SU-DHL-6 (cell line): ENCODE results near the gene OSBP.

Experiments
- H2AFZ ChIP-seq: fragments of 200-600 bp; sonication (generic); 2 replicates; pipeline ENCODE4 v1.6.1; 2014; ENCODE audit warnings: low read depth, mild to moderate bottlenecking, moderate library complexity, mixed read lengths, antibody characterized with exemption, low read length; ENCODE audit not compliant: severe bottlenecking
- H3F3A ChIP-seq: fragments of 200-600 bp; shearing (Covaris generic); 2 replicates; pipeline ENCODE4 v1.6.0; 2016; ENCODE audit warnings: antibody characterized with exemption, mild to moderate bottlenecking; ENCODE audit not compliant: insufficient read depth
- H3K27ac ChIP-seq: fragments of 200-600 bp; sonication (generic); 2 replicates; pipeline ENCODE4 v1.5.1; 2016; ENCODE audit warnings: low read depth, mild to moderate bottlenecking, low read length, moderate library complexity, mixed read lengths
- H3K27me3 ChIP-seq: fragments of 200-600 bp; sonication (generic), shearing (Covaris generic); 2 replicates; pipeline ENCODE4 v1.6.0; 2014; ENCODE audit warnings: mild to moderate bottlenecking, low read length
- H3K36me3 ChIP-seq: fragments of 200-600 bp; sonication (generic); 2 replicates; pipeline ENCODE4 v1.6.1; 2014; ENCODE audit warnings: mild to moderate bottlenecking, low read length, mixed read lengths
- H3K4me2 ChIP-seq: fragments of 300-600, 200-600 bp; shearing (Covaris generic), sonication (generic); 2 replicates; pipeline ENCODE4 v1.6.0; 2014; ENCODE audit warnings: low read length, low read depth, mild to moderate bottlenecking; ENCODE audit not compliant: poor library complexity, severe bottlenecking
- H3K4me3 ChIP-seq: fragments of 200-600 bp; sonication (generic); 2 replicates; pipeline ENCODE4 v1.5.1; 2014; ENCODE audit warnings: antibody characterized with exemption, low read length, mild to moderate bottlenecking, mixed read lengths; ENCODE audit not compliant: insufficient read depth, poor library complexity, severe bottlenecking
- H3K79me2 ChIP-seq: fragments of 200-600 bp; sonication (generic); 2 replicates; pipeline ENCODE4 v1.6.1; 2014; ENCODE audit warnings: mild to moderate bottlenecking, low read length, moderate library complexity; ENCODE audit not compliant: insufficient read depth
- H3K9ac ChIP-seq: fragments of 200-600 bp; sonication (generic); 2 replicates; pipeline ENCODE4 v1.7.0; 2014; ENCODE audit warnings: mild to moderate bottlenecking, low read length
- H3K9me2 ChIP-seq: fragments of 200-600 bp; sonication (generic); replicated peaks from 2 replicates; pipeline ENCODE4 v1.6.1; 2014; ENCODE audit warnings: low read length; ENCODE audit not compliant: insufficient read depth
- H3K9me3 ChIP-seq: fragments of 200-600 bp; sonication (generic); 2 replicates; pipeline ENCODE4 v1.6.1; 2014; ENCODE audit warnings: low read length, mixed read lengths; ENCODE audit not compliant: insufficient read depth
- H4K20me1 ChIP-seq: fragments of 200-600 bp; sonication (generic); 2 replicates; pipeline ENCODE4 v1.6.1; 2014; ENCODE audit warnings: low read depth, mild to moderate bottlenecking, antibody characterized with exemption, low read length, moderate library complexity, mixed read lengths
- EZH2phosphoT487 ChIP-seq: fragments of 200-600 bp; sonication (generic), shearing (Covaris generic); conservative IDR thresholded peaks from 2 replicates; pipeline ENCODE4 v1.6.1; 2018; ENCODE audit warnings: mild to moderate bottlenecking, antibody characterized with exemption, low read length, moderate library complexity, mixed read lengths
- TF ChIP-seq, protein P1 (sequence below): fragments of 200-600 bp; sonication (generic); IDR thresholded peaks from one replicate; pipeline ENCODE4 v1.5.1; 2017; ENCODE audit warnings: antibody characterized with exemption, mild to moderate bottlenecking, low read length, moderate library complexity; ENCODE audit not compliant: insufficient read depth, poor library complexity, severe bottlenecking

OSBP gene

GRCh38 chr11:59615637-59616395 is at the start of gene OSBP:
Gene OSBP, minus strand, starts transcription at chr11:59615774. Its CDS starts 110 bp downstream, at chr11:59615664.
- Histone ChIP-seq H3F3A (no peaks in the 10 kb centered on the region), H3K4me3 (peak within 1 kb of the TSS; percentile 92), H3K4me2 (peak within 1 kb of the TSS; percentile 83), H3K9me2 (no peaks in the 10 kb centered on the region), H3K9ac (peak within 1 kb of the TSS; percentile 71), H3K36me3 (no peaks in the 10 kb centered on the region), H3K79me2 (peaks cover 43% of the 10 kb centered on the region), H2AFZ (peak within 1 kb of the TSS; percentile 68), H4K20me1 (peaks cover 14% of the 10 kb centered on the region; the same call in 1 of the 2 replicates), H3K27ac (peak within 1 kb of the TSS; percentile 58), H3K27me3 (no peaks in the 10 kb centered on the region), H3K9me3 (no peaks in the 10 kb centered on the region)
- TF ChIP-seq, protein P1, sequence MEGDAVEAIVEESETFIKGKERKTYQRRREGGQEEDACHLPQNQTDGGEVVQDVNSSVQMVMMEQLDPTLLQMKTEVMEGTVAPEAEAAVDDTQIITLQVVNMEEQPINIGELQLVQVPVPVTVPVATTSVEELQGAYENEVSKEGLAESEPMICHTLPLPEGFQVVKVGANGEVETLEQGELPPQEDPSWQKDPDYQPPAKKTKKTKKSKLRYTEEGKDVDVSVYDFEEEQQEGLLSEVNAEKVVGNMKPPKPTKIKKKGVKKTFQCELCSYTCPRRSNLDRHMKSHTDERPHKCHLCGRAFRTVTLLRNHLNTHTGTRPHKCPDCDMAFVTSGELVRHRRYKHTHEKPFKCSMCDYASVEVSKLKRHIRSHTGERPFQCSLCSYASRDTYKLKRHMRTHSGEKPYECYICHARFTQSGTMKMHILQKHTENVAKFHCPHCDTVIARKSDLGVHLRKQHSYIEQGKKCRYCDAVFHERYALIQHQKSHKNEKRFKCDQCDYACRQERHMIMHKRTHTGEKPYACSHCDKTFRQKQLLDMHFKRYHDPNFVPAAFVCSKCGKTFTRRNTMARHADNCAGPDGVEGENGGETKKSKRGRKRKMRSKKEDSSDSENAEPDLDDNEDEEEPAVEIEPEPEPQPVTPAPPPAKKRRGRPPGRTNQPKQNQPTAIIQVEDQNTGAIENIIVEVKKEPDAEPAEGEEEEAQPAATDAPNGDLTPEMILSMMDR, result no peak
- TF ChIP-seq EZH2phosphoT487, result no peak

DNA sequence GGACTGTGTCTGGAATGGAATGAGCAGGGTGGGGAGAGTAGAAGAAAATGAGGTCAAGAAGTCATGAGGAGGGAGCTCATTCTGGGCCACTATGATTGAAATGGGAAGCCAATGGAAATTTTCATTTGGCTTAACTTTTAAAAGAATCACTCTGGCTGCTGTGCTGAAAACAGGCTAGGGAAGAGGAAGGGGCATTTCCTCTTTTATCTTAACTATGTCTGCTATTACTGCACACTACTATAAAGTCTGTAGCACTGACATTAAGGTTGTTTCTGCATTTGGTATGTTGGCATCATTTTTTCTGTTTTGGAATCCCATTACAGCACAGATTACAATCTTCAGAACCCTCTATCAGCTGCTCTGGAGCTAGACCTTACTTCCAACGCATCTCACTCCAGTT is 45.0 kb upstream of the OSBP start:
- no peak overlapping the region for H3K27ac ChIP-seq
- H3K4me3 ChIP-seq, result no peak overlapping the region
- peaks cover 52% of the 10 kb centered on the region for H3K36me3 ChIP-seq
- no peaks in the 10 kb centered on the region for H4K20me1 ChIP-seq
- H3K9me2 ChIP-seq, result no peaks in the 10 kb centered on the region
- no peak overlapping the region for H3K9ac ChIP-seq
- H3K4me2 ChIP-seq, result no peak overlapping the region
- no peaks in the 10 kb centered on the region for H3K9me3 ChIP-seq
- H2AFZ ChIP-seq, result no peak overlapping the region
- H3K27me3 ChIP-seq, result no peaks in the 10 kb centered on the region
- H3F3A ChIP-seq, result no peaks in the 10 kb centered on the region
- peaks cover 43% of the 10 kb centered on the region for H3K79me2 ChIP-seq
- TF ChIP-seq EZH2phosphoT487, result no peak
- TF ChIP-seq, protein P1, result no peak

DNA sequence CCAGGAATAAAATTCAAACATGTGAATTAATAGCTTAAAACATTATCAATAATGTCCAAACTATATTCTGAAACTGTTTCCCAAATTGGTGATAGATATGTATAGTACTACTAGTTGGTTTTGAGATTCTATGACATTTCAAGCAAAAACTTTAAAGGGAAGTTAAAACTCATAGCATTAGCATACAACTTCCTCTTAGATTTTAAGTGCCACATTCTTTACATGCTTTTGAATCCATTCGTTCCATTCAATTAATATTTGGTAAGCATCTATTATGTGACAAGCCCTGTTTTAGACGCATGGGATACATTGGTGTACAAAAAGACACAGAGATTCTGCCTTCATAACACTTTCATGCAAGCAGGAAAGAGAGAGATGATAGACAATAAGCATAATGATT is 44.4 kb upstream of the OSBP start:
- TF ChIP-seq, protein P1, result no peak
- no peak for TF ChIP-seq EZH2phosphoT487
- Histone ChIP-seq H4K20me1 (no peaks in the 10 kb centered on the region), H3K27me3 (no peaks in the 10 kb centered on the region), H3K4me2 (no peak overlapping the region), H3K9me2 (no peaks in the 10 kb centered on the region), H3K9me3 (no peaks in the 10 kb centered on the region), H3K9ac (no peak overlapping the region), H3K36me3 (peaks cover 58% of the 10 kb centered on the region), H3F3A (no peaks in the 10 kb centered on the region), H3K79me2 (peaks cover 43% of the 10 kb centered on the region), H3K4me3 (no peak overlapping the region), H3K27ac (no peak overlapping the region), H2AFZ (no peak overlapping the region)
